Posterior cingulate gyrus (tissue), 11 donors: Measurements from ENCODE around the gene AP2A2.
"Not testable (repeated sequence)": the region's sequence is repeated elsewhere in the genome, so short reads cannot be mapped to it uniquely, and the experiment has no call there.

ENCODE experiments used
- DNase-seq, 10 donors: peaks; one replicate each; pipeline versions ENCODE4 v3.0.0 to v3.0.0-alpha.2; 2020 to 2021; ENCODE audit warnings: mixed read lengths in 3 of 10
- intact Hi-C: fragments of 100-400 bp; cut with DNase I; formaldehyde crosslinking; loops from one replicate; pipeline ENCODE4 v1.15.1; 2023

AP2A2 gene

GRCh38 chr11:945986-946385 lies 20.3 kb downstream of the AP2A2 start:
- peak in 5 of 10 donors; percentile 38 to 92 (median 60) for DNase-seq
- intact Hi-C loops = no loop called here

- no peak for DNase-seq
- intact Hi-C loops = no loop called here
Observed at GRCh38 chr11:947744-948143, 22.1 kb downstream of the AP2A2 start.

- intact Hi-C loops = no loop called here
- DNase-seq = no peak
Observed at GRCh38 chr11:951507-951906, 25.8 kb downstream of the AP2A2 start.

- peak in 1 of 10 donors; percentile 78 for DNase-seq
- intact Hi-C loops = no loop called here
Observed at GRCh38 chr11:952406-953385, 27.0 kb downstream of the AP2A2 start.

- DNase-seq = peak in 1 of 10 donors; percentile 61
- intact Hi-C loops = no loop called here
Observed at GRCh38 chr11:953512-953911, 27.8 kb downstream of the AP2A2 start.

GRCh38 chr11:954392-955153 lies 28.9 kb downstream of the AP2A2 start:
- intact Hi-C loops = no loop called here
- DNase-seq = no peak

GRCh38 chr11:955154-956063 lies 29.7 kb downstream of the AP2A2 start:
- DNase-seq = peak in 1 of 10 donors; percentile 67
- intact Hi-C loops = no loop called here

GRCh38 chr11:957212-957920 lies 31.7 kb downstream of the AP2A2 start:
- peak in 1 of 10 donors; percentile 27 for DNase-seq
- intact Hi-C loops = no loop called here

- intact Hi-C loops = no loop called here
- DNase-seq = peak in 1 of 10 donors; percentile 9
Observed at GRCh38 chr11:958101-958500, 32.4 kb downstream of the AP2A2 start.

- intact Hi-C loops = no loop called here
- DNase-seq = peak in 1 of 10 donors; percentile 76
Observed at GRCh38 chr11:959027-959426, 33.4 kb downstream of the AP2A2 start.

- DNase-seq = peak in 1 of 10 donors; percentile 59
- intact Hi-C loops = no loop called here
Observed at GRCh38 chr11:959608-960007, 33.9 kb downstream of the AP2A2 start.

GRCh38 chr11:961310-961920 lies 35.7 kb downstream of the AP2A2 start:
- intact Hi-C loops, DNase-seq: not testable (repeated sequence)

- DNase-seq = peak in 1 of 10 donors; percentile 70
- intact Hi-C loops = no loop called here
Observed at GRCh38 chr11:961921-962320, 36.3 kb downstream of the AP2A2 start.

GRCh38 chr11:962688-963087 lies 37.0 kb downstream of the AP2A2 start:
- intact Hi-C loops = no loop called here
- DNase-seq = peak in 1 of 10 donors; percentile 17

- DNase-seq = peak in 1 of 10 donors; percentile 8
- intact Hi-C loops = no loop called here
Observed at GRCh38 chr11:963852-964251, 38.2 kb downstream of the AP2A2 start.

GRCh38 chr11:965206-965775 lies 39.6 kb downstream of the AP2A2 start:
- intact Hi-C loops = no loop called here
- DNase-seq = peak in 1 of 10 donors; percentile 38

GRCh38 chr11:967995-968751 lies 42.5 kb downstream of the AP2A2 start:
- intact Hi-C loops = no loop called here
- peak in 1 of 10 donors; percentile 75 for DNase-seq

- DNase-seq = peak in 3 of 10 donors; percentile 63 to 82 (median 78)
- intact Hi-C loops = no loop called here
Observed at GRCh38 chr11:968822-969221, 43.2 kb downstream of the AP2A2 start.
